ENCODE measurements around the gene PRKCG. TPM values are rescaled to one million over a fixed set of nuclear protein-coding genes. Genes with fewer than 3 reads are reported as not detected.

Gene PRKCG
- total RNA-seq, 1 experiment from 2014 or later = 2.8 TPM

GRCh38 chr19:53875602-53876325 is 6.2 kb upstream of the PRKCG start:
- RAD21 ChIA-PET (ENCODE audit: low non-redundant PET in 1 of 2, low total read pairs in 2 of 2, uncharacterized antibody in 2 of 2, unreplicated experiment in 2 of 2) = no interaction called here
- Histone ChIP-seq H2AFZ (ENCODE audit: low read depth, low read length, poor library complexity, severe bottlenecking) (no peak overlapping the region), H3K27ac (ENCODE audit: low read depth, low read length) (no peak overlapping the region), H3K9me3 (ENCODE audit: control insufficient read depth in 1 of 2, insufficient read depth in 1 of 2, low read depth in 1 of 2, low read length in 2 of 2) (no peaks in the 10 kb centered on the region), H3K4me1 (ENCODE audit: control insufficient read depth in 1 of 2, insufficient read depth in 2 of 2, low read length in 2 of 2) (peaks cover 11 to 16% of the 10 kb centered on the region in 2 experiments), H3K79me2 (ENCODE audit: insufficient read depth, low read length) (peaks cover 20% of the 10 kb centered on the region; the same call in 1 of the 2 replicates), H3K4me2 (ENCODE audit: low read length) (no peak overlapping the region), H3K4me3 (replicated peaks in 1 of 2; ENCODE audit: low read depth in 1 of 2, low read length in 2 of 2) (no peak overlapping the region), H3K27me3 (ENCODE audit: insufficient read depth, low read length) (no peaks in the 10 kb centered on the region), H4K20me1 (ENCODE audit: insufficient read depth) (no peaks in the 10 kb centered on the region), H3K36me3 (ENCODE audit: control insufficient read depth in 1 of 2, insufficient read depth in 2 of 2, low read length in 2 of 2) (peaks cover 16 to 21% of the 10 kb centered on the region in 2 experiments), H3K9ac (ENCODE audit: low read length) (no peak overlapping the region), H3K9me2 (ENCODE audit: insufficient read depth) (no peaks in the 10 kb centered on the region)
- intact Hi-C loops (cut with micrococcal nuclease) = no loop called here
- DNase-seq (ENCODE audit: low read depth, low spot score) (no peak), ATAC-seq (no peak)
- CTCF ChIA-PET = interaction anchor here (1.3 to 1.5 kb wide), 2 partner anchors 8 to 149 kb away, joined by 3 to 6 read pairs; partner anchors contain the start of gene MYADM
- TF ChIP-seq JUND (IDR thresholded peaks at IDR 0.05) = no peak
- TF ChIP-seq YY1 (IDR thresholded peaks at IDR 0.05; ENCODE audit: extremely low read depth, insufficient replicate concordance, low read depth, low read length) = no peak
- no peak for TF ChIP-seq REST (IDR thresholded peaks at IDR 0.05; ENCODE audit: low read depth)
- TF ChIP-seq ZBTB33 (IDR thresholded peaks at IDR 0.05; ENCODE audit: extremely low read depth, insufficient replicate concordance, low read length) = no peak
- no peak for TF ChIP-seq ELF1 (IDR thresholded peaks at IDR 0.05; ENCODE audit: borderline replicate concordance, low read depth)
- no peak for TF ChIP-seq ATF3 (IDR thresholded peaks at IDR 0.05)
- TF ChIP-seq SP1 (IDR thresholded peaks at IDR 0.05; ENCODE audit: low read depth) = no peak
- TF ChIP-seq CEBPB (IDR thresholded peaks at IDR 0.05; ENCODE audit: low read depth) = no peak
- no peak for TF ChIP-seq EZH2phosphoT487 (IDR thresholded peaks at IDR 0.05; ENCODE audit: borderline replicate concordance)
- no peak for TF ChIP-seq POLR2A (IDR thresholded peaks at IDR 0.05; ENCODE audit: borderline replicate concordance, extremely low read depth, insufficient read depth, insufficient read length)
- no peak for TF ChIP-seq CBX3 (IDR thresholded peaks at IDR 0.05; ENCODE audit: low read depth)
- TF ChIP-seq EZH2 (IDR thresholded peaks at IDR 0.05) = no peak
- TF ChIP-seq SRF (IDR thresholded peaks at IDR 0.05; ENCODE audit: low read depth) = no peak
- TF ChIP-seq TCF7L2 (IDR thresholded peaks at IDR 0.05; ENCODE audit: borderline replicate concordance, extremely low read depth, insufficient read depth, insufficient read length) = no peak
- TF ChIP-seq FOSL1 (IDR thresholded peaks at IDR 0.05; ENCODE audit: low read depth) = no peak
- TF ChIP-seq EGR1 (IDR thresholded peaks at IDR 0.05; ENCODE audit: low read depth) = no peak
- TF ChIP-seq POLR2AphosphoS5 (IDR thresholded peaks at IDR 0.05; ENCODE audit: low read depth, low read length) = no peak
- TF ChIP-seq ZNF274 (IDR thresholded peaks at IDR 0.05; ENCODE audit: low read depth, low read length) = no peak
- no peak for TF ChIP-seq SIN3A (IDR thresholded peaks at IDR 0.05; ENCODE audit: low read depth)
- TF ChIP-seq RAD21 (IDR thresholded peaks at IDR 0.05; ENCODE audit: low read depth) = no peak
- POLR2A ChIA-PET = interaction anchor here (1.0 to 2.7 kb wide), 2 partner anchors 8 to 13 kb away, joined by 3 to 15 read pairs; partner anchors contain the start of gene MYADM
- TSS peak; percentile 38 for BruUV-seq (replicated peaks)
